ENCODE data around the gene SELP. TPM values are rescaled to one million over a fixed set of nuclear protein-coding genes. Genes with fewer than 3 reads are reported as not detected.

SELP gene
- total RNA-seq, 1 donor from 2014 or later: 61.5 TPM

- intact Hi-C loops (cut with DNase I): no loop called here
These were observed 6.6 kb downstream of the SELP start for GRCh38 chr1:169623132-169623926.

DNA sequence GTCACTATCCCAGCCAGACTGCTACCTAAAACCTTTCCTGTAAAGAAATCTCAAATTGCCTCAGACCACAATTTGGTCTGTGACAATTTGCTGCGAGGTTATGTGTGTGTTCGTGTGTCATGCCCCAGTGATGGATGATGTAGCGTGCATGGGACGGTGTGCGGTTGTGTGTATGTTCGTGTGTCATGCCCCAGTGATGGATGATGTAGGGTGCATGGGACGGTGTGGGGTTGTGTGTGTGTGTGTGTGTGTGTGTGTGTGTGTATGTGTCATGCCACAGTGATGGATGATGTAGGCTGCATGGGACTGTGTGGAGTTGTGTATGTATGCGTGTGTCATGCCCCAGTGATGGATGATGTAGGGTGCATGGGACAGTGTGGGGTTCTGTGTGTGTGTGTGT lies 9.4 kb downstream of the SELP start:
- ATAC-seq: no peak
- no peak for DNase-seq
- Histone ChIP-seq H3K9me3 (no peaks in the 10 kb centered on the region), H3K4me3 (no peak overlapping the region), H3K27ac (no peak overlapping the region), H3K36me3 (no peaks in the 10 kb centered on the region), H3K27me3 (no peaks in the 10 kb centered on the region), H3K4me1 (peaks cover 7% of the 10 kb centered on the region)
- intact Hi-C loops (cut with DNase I): no loop called here
- TF ChIP-seq CTCF (IDR thresholded peaks at IDR 0.05): no peak

More at GRCh38 chr1:169623132-169623926, 6.6 kb downstream of the SELP start:
- H3K4me3 ChIP-seq: no peak overlapping the region
- DNase-seq (no peak), ATAC-seq (no peak)
- H3K9me3 ChIP-seq: no peaks in the 10 kb centered on the region
- no peaks in the 10 kb centered on the region for H3K36me3 ChIP-seq
- TF ChIP-seq CTCF (IDR thresholded peaks at IDR 0.05): no peak
- no peaks in the 10 kb centered on the region for H3K27me3 ChIP-seq
- peaks cover 7% of the 10 kb centered on the region for H3K4me1 ChIP-seq
- H3K27ac ChIP-seq: no peak overlapping the region

DNA sequence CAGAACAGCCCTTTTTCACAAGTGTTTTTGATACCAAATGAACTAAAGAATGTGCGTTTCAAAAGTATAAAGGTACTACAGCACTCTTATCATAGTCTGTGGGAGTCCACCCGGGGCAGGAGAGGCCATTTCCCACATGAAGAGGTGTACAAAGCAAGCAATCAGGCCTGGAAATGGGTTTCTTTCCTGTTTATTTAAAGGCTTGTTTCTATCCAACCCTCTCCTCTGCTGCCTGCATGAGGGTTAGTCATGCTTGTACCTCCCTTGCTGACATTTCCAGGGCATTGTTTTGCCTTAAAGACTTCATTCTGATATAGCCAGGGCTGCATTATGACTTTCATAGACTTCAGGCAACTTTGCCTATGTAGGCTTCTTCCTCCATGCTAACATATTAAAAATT lies 11.6 kb downstream of the SELP start:
- peak overlapping the region; percentile 12 for H3K27ac ChIP-seq
- DNase-seq: no peak
- peak; percentile 63 for ATAC-seq
- H3K27me3 ChIP-seq: no peaks in the 10 kb centered on the region
- H3K4me3 ChIP-seq: no peak overlapping the region
- TF ChIP-seq CTCF (IDR thresholded peaks at IDR 0.05): no peak
- H3K36me3 ChIP-seq: no peaks in the 10 kb centered on the region
- no peaks in the 10 kb centered on the region for H3K9me3 ChIP-seq
- intact Hi-C loops (cut with DNase I): no loop called here
- no peaks in the 10 kb centered on the region for H3K4me1 ChIP-seq

- no peaks in the 10 kb centered on the region for H3K4me1 ChIP-seq
These were observed 14.1 kb downstream of the SELP start for GRCh38 chr1:169615803-169616202.

GRCh38 chr1:169610858-169611257 lies 19.1 kb downstream of the SELP start:
- H3K4me1 ChIP-seq: no peaks in the 10 kb centered on the region
- no peaks in the 10 kb centered on the region for H3K9me3 ChIP-seq
- intact Hi-C loops (cut with DNase I): no loop called here
- DNase-seq: no peak
- no peaks in the 10 kb centered on the region for H3K36me3 ChIP-seq
- no peak for ATAC-seq
- peaks cover 3% of the 10 kb centered on the region for H3K27me3 ChIP-seq
- H3K27ac ChIP-seq: no peak overlapping the region
- no peak for TF ChIP-seq CTCF (IDR thresholded peaks at IDR 0.05)
- H3K4me3 ChIP-seq: no peak overlapping the region

More at GRCh38 chr1:169615803-169616202, 14.1 kb downstream of the SELP start:
- intact Hi-C loops (cut with DNase I): no loop called here
- H3K4me3 ChIP-seq: no peak overlapping the region
- no peak overlapping the region for H3K27ac ChIP-seq
- TF ChIP-seq CTCF (IDR thresholded peaks at IDR 0.05): no peak
- DNase-seq (no peak), ATAC-seq (no peak)
- H3K9me3 ChIP-seq: no peaks in the 10 kb centered on the region
- H3K27me3 ChIP-seq: no peaks in the 10 kb centered on the region
- no peaks in the 10 kb centered on the region for H3K36me3 ChIP-seq
